NCI-H187 treated with DMSO at 0.1 percent for 48 hours (cell line): ENCODE measurements around the gene FAM236C.
"Not testable (repeated sequence)": the region's sequence is repeated elsewhere in the genome, so short reads cannot be mapped to it uniquely, and the experiment has no call there.

Source experiments
- DNase-seq: peaks from one replicate; lab custom pipeline; 2025; lab: John Stamatoyannopoulos, UW

FAM236C gene

DNA sequence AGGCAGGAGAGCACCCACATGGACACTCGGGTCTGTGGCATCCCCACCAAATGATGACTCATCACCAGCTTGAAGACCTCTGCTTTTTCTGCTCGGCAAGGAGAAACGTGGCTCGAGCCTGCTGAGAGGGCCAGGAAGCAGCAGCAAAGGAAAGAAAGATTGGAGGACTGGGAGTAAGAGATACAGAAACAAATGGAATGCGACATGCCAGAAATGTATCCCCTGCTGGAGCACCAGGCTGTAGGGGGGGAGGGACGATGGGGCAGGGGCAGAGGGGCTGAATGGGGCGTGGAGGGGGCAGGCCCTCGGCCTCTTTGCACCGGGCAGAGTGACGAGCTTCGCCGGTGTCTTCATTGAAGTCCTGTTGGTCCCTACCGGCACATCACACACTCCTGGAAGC lies at the start of gene FAM236C:
Gene FAM236C (plus strand): TSS at position 301 of the 400 bp plus-strand sequence. CDS start 100 bp downstream, outside the sequence.
- not testable (repeated sequence) for DNase-seq

DNA sequence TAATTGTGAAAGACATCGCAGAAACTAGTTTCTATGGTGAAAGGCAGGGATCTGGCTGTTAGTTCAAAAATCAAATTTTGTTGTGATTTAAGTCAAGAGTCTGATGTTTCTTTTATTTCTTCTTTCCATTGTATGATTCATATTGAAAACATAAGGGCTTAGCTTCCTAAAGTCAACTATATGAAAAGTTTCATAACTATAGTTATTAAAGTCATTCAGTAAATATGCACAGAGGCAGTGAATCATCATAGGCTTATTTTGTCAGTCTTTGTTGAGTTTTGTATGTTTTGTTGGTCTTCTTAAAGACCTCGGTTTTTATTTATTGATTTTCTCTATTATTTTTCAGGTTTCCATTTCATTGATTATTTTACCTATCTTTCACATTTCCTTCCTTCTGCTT lies 29.5 kb upstream of the FAM236C start:
- not testable (repeated sequence) for DNase-seq

DNA sequence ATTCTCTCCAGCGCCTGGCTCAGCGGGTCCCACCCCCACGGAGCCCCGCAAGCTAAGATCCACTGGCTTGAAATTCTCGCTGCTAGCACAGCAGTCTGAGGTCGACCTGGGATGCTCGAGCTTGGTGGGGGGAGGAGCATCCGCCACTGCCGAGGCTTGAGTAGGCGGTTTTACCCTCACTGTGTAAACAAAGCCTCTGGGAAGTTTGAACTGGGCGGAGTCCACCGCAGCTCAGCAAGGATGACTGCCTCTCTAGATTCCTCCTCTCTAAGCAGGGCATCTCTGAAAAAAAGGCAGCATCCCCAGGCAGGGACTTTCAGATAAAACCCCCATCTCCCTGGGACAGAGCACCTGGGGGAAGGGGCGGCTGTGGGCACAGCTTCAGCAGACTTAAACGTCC lies 22.7 kb upstream of the FAM236C start:
- not testable (repeated sequence) for DNase-seq

DNA sequence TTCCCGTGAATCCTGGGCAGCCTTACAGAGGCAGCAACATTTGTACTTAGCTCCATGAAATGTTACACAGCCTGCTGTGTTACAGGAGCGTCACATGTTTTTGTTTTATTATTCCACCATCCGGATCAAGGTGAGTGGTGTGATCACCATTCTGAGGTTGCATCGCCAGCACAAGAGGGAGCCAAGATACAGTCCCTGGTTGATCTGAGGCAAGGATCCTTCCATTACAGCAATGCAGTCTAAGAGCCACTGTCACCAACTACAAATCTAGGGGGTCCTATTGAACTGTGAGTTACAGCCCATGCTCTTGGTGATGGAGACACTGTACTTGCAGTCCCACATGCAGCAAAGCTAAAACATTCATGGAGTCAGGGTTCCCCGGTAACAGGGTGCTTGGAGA lies 3.7 kb downstream of the FAM236C start:
- DNase-seq = not testable (repeated sequence)

DNA sequence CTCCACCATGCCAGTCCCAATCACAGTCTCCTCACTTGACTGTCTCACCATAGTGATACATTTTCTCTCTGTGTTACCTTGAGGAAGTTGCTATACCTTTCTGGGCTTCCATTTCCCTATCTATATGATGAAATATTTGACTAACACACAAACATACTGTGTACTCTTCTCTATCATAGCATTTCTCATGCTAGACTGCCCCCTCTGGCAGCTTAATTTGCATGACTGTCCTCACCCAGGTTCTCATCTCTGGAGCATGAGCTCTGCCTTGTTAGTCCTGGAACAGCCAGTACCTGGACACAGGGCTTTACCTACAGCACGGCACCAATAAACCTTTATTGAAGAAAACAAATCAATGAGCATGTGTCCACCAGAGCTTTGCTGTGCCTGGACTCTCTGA lies 19.9 kb downstream of the FAM236C start:
- not testable (repeated sequence) for DNase-seq

DNA sequence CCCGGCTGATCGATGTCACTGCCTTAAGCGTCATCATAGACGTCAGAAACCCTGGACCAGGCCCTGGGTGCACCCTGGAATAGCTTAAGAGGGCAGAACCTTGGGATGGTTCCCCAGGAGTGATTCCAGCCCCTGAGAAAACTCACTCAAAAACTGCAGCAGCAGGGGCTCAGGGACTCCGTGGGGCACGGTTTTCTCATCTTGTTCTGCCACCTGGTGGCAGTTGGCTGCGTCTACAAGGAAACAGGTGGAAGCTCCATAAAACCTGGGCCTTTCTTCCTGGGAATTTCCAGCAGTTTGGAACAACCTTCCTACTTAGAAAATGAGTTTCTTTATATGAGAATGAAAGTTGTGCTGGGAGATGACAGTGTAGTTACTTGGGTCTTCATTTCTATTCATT lies 24.0 kb downstream of the FAM236C start:
- DNase-seq = not testable (repeated sequence)

DNA sequence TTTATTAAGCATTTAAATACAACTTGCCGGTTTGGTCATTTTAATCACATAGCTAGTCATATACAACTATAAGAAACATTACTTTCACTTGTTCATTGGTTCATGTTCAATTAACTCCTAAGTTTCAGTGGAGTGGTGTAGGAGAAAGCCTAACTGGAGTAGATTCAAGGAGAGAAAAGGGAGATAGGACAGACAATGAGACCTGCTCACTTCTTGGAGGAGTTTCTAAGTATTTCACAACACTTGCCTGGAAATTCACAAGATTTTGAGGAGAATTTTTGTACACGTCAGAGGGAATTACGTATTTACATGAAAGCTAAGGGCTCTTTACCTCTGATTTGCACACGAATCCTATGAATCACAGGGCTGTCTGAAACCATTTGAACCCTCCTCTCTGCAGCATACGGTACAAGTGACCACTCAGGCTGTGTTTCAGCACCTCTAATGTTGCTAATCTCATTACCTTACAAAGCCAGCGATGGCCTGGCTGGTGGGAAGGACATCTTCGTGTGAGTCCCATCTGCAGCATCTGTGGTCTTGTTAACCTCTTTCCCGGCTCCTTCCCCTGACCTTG lies 24.6 kb downstream of the FAM236C start:
- not testable (repeated sequence) for DNase-seq

DNA sequence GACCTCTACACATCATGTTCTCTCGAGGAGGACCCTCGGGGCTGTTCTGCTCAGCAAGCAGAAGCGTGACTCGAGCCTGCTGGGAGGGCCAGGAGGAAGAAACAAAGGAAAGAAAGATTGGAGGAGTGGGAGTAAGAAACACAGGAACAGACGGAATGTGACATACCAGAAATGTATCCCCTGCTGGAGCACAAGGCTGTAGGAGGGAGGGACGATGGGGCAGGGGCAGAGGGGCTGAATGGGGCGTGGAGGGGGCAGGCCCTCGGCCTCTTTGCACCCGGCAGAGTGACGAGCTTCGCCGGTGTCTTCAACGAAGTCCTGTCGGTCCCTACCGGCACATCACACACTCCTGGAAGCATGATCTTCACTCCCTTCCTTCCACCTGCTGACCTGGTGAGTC lies 25.5 kb downstream of the FAM236C start, which contains the start of gene FAM236A:
Gene FAM236A (plus strand): TSS at position 301 of the 400 bp plus-strand sequence. CDS start 57 bp downstream, at position 358.
- DNase-seq = not testable (repeated sequence)

DNA sequence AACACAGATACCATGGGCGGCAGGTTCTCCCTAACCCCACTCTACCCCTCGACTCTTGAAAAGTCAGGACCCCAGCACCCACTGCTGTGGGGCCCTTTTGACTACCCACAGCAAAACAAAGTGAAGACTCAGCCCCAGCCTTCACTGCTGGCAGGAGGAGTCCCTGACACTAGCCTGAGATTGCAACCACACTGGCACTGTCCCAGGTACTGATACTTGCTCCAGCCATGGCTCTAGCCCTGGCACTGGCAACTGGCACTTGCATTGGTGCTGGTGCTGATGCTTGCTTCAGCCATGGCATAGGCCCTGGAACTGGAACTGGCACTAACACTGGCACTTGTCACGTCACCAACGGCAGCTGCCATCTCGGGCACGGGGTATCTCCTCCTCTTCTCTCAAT lies 29.9 kb downstream of the FAM236C start:
- DNase-seq = not testable (repeated sequence)

DNA sequence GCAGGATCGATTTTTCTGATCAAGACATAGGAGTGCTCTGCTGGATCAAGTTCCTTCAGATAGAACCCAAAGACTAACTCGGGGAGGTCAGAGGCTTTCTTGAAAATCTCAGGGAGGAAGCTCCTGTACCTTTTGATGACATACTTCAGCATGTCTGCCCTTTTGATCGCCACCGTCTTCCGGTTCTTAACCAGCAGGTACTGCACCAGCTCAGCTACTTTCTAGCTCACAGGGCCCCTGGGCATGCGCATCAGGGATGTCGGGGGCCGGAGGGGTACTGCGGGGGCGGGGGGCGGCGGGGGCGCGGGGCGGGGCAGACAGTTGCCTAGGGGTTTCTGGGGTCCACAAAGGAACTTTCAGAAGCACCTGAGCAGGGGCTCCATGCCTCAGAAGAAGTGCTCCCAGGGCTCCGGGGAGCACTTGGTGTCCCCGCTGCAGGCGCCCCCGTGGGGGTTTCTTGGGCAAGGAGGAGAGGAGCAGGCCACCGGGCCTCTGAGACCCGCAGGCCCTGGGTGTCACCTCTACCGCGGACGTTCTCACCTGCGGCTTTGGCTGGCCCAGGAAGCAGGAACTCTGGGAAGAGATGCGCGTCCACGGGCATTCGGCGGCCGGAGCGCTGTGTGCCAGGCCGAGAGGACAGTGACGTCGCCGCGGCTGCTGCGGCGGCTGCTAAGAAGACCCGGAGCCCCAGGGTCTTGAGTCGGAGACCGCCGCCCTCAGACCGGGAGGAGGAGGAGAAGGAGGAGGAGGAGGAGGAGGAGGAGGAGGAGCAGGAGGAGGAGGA lies 30.8 kb downstream of the FAM236C start:
- not testable (repeated sequence) for DNase-seq

DNA sequence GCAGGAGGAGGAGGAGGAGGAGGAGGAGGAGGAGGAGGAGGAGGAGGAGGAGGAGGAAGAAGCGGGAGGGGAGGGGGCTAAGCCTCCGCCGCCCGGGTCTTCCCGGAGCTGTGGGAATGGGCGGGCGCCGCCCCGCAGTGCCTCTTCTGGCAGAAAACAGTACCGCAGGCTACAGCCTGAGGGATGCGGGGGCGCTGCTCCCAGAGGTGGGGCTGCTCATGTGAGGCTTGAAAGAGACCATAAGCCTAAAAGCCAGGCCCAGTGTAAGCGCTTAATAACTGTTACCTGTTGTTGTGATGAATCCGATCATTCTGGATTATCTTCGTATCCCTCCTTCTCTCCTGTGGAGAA lies 31.4 kb downstream of the FAM236C start, which contains the start of gene DMRTC1:
Gene DMRTC1 (minus strand): TSS at position 19 of the 351 bp plus-strand sequence. CDS start 68,143 bp downstream, outside the sequence.
- not testable (repeated sequence) for DNase-seq

DNA sequence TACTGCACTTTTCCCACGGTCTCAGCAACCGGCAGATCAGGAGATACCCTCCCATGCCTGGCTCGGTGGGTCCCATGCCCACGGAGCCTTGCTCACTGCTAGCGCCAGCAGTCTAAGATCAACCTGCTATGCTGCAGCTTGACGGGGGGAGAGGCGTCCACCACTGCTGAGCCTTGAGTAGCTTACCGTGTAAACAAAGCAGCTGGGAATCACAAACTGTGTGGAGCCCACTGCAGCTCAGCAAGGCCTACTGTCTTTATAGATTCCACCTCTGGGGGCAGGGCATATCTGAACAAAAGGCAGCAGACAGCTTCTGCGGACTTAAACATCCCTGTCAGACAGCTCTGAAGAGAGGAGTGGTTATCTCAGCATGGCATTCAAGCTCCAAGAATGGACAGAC lies 47.6 kb downstream of the FAM236C start:
- not testable (repeated sequence) for DNase-seq
